Erythroblast (primary cell): ENCODE data around the gene RCN2.

Experiments
- GATA1 ChIP-seq: IDR thresholded peaks from 2 replicates; pipeline ENCODE4 v1.6.1; 2011; ENCODE audit warnings: low read depth, mild to moderate bottlenecking, control low read depth, low read length, moderate library complexity
- POLR2A ChIP-seq: IDR thresholded peaks from 2 replicates; pipeline ENCODE4 v1.6.1; 2011; ENCODE audit warnings: mild to moderate bottlenecking, low read length

DNA sequence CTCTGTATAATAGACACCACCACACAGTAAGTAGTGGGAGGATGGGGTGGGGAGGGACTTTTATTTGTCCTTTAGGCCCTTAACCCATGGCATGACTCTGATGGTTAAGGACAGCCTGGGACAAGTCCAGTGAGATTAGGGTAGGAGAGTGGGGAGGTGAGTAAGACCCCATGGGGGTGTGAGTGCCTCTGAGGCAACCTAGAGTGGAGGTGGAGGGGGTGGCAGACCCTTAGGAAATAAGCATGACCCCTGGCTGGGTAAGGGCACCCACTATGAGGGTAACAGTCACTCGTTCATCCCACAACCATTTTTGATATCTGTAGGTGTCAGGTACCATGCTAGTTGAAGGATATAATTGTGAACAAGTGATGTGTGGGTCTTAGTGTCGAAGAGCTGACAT lies 42.4 kb downstream of the RCN2 start:
- TF ChIP-seq POLR2A (no peak), GATA1 (no peak)
